Stimulated activated CD4-positive, alpha-beta T cell treated with anti-CD3 and anti-CD28 coated beads, Interleukin-1b, Interleukin-23, amount 100 ng/mL, for 1 hour (primary cell): ENCODE measurements around the gene RAB11FIP4.

Source experiments
- DNase-seq, 2 donors: peaks; one replicate each; pipeline ENCODE4 v3.0.0-alpha.2; 2020; ENCODE audit warnings: low read depth in 2 of 2

Gene RAB11FIP4

GRCh38 chr17:31405890-31406371 is 14.5 kb downstream of the RAB11FIP4 start:
- no peak for DNase-seq

DNA sequence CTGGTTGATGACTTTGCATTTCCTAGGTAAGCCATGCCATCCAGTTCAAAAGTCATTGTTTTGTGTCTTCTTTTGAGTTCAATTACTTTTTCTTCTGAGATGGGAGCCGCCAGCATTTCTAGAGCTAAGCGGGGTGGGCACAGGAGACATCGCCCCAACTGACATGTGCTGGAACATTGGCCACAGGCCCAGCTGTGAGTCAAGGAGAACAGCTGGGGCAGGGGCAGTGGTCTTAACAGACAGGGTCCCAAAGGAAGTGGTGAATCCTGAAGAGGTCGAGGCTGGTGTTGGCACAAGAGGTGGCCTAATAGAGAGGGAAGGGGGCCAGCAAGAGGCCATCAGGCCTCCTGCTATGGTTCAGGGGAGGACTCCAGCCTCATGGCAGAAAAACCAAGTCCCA is 17.1 kb downstream of the RAB11FIP4 start:
- DNase-seq = no peak

DNA sequence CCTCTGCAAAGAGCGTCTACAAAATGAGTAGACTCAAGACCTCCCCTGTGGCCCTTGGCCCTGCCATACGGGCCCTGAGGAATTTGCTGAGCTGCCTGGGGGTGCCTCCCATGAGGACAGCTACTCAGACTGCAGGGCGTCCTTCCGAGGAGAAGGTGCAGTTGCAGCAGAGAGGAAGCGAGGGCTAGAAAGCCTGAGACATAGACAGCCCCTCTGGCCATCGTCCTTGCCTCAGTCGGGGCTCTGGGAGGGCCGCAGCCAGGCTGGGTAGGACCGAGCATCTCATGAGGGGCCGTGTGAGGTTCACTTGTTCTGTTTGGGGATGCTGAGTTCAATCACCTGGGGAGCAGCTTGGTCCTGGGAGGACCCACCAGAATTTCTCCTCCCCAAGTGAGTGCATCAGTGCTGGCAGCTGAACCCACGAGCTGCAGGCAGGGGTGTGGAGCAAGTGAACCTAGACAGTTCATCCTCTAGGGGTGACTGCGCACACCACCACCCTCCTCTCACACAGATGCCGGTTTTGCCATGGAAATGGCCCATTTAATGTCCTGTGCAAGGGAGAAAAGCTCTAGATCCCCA is 20.3 kb downstream of the RAB11FIP4 start:
- no peak for DNase-seq

DNA sequence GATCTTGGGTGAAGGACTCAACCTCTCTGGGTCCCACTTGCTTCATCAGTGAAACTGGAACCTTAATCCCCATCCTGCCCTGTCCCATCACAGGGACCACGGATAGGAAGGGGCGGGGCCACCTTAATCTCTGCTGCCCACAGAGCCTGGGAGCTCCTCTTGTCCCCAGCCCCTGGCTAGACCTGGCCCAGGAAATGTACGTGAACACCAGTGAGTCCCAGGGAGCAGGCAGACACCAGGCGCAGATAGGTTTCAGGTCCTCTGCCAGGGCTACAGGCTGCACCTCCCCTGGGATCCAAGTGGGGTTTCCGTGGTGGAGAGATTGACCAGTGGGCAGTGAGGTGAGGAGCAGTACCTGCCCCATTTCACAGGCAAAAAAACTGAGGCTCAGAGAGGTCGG is 21.0 kb downstream of the RAB11FIP4 start:
- DNase-seq = no peak

GRCh38 chr17:31413081-31413799 is 21.8 kb downstream of the RAB11FIP4 start:
- DNase-seq = no peak

DNA sequence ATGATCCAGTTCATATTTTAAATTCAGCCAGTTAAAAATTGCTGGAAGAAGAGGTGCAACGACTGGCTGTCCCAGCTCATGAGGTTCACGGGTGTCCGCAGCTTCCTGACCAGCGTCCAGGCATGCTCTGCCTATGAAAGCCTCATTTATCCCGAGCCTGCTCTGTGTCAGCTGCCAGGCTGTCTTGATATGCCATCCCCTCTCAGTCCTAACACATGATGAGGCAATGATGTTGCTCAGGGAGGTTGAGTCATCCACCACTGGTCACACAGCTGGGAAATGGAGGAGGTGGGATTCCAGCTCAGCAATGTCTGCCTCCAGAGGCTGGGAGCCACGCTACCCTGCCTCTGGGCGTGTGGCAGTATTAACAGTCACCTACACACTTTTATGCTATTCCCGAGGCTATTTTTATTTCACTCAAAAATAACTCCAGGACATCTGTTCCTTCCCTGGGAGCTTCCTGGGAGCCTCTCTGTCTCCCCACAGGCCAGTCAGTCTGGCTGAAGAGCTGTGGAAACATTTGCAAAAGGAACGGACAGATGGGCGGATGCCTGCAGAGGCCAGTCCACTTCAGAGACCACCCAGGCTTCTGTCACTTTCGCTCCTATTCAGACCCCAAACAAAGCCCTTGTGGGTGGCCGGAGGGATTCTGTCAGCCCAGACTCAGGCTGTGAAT is 22.5 kb downstream of the RAB11FIP4 start:
- no peak for DNase-seq

DNA sequence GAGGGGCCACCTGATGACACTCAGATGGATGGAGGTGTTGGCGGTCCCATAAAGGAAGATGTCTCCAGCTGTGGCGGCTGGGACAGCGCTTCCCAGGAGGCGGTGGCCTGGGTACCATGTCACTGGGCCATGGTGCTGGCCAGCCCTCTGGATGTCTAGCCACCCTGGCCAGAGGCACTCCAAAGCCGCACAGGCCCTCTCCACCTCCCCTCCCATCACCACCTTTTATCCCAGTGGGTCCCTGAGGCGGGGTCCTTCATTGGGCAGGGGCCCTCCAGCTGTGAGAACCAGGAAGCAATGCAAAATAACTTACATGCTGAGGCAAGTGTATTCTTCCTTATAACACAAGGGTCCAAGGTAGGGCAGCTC is 23.1 kb downstream of the RAB11FIP4 start:
- no peak for DNase-seq

- no peak for DNase-seq
Measured at GRCh38 chr17:31415004-31415454, 23.6 kb downstream of the RAB11FIP4 start.

GRCh38 chr17:31415640-31416502 is 24.4 kb downstream of the RAB11FIP4 start:
- DNase-seq = no peak

DNA sequence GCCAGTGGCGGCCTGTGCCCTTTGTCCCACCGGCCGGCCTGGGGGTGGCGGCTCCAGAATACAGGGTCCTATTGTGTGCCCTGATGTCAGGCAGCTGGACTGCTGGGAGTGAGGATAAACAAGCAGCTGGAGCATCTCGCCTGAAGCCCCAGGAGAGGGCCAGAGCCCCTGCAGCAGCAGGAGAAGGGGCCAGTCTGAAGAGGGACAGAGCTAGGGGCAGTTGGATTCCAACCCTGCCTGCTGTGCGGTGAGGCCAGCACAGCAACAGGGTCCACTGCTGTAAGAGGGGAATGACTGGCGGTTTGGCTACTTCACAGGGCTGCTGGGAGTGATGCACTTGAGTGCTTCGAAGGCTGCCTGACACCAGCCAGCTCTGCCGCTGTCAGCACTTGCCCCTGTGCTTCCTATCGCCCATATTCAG is 25.0 kb downstream of the RAB11FIP4 start:
- no peak for DNase-seq

- no peak for DNase-seq
Measured at GRCh38 chr17:31417051-31417792, 25.7 kb downstream of the RAB11FIP4 start.

DNA sequence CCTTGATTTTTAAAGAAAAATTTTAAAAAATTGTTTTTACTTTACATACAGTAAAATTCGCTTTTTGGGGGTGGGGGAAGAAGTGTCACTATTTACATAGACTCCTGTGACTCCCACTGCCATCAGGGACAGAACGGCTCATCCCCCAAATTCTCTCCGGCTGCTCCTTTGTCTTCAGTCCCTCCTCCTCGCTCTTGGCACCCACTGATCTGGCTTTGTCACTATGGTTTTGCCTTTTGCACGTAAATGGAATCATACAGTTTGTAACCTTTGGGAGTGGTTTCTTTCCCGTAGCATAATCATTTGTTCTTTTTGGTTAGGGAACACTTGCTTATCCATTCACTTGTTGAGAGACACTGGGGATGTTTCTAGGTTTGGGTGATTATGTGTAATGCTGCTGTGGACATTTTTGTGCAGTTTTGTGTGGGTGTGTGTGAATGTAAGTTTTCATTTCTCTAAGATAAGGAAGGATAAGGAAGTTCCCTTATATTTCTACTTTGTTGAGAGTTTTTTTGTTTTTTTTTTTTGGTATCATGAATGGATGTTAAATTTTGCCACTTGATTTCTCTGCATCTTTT is 27.4 kb downstream of the RAB11FIP4 start:
- no peak for DNase-seq

GRCh38 chr17:31422443-31422842 is 31.0 kb downstream of the RAB11FIP4 start:
- DNase-seq = no peak

DNA sequence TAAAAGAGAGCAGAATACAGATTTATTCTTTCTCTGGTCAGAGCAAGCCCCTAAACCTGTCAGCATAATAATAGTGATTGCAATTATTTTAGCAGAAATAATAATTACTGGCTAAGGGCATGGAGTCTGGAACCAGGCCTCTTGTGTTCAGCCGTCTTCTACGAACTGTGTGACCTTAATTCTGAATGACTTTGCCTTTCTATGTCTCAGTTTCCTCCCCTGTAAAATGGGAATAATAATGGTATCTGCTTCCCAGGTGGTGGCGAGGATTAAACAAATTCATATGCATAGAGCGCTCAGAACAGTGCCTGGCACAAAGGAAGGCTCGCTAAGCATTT is 33.4 kb downstream of the RAB11FIP4 start:
- no peak for DNase-seq

DNA sequence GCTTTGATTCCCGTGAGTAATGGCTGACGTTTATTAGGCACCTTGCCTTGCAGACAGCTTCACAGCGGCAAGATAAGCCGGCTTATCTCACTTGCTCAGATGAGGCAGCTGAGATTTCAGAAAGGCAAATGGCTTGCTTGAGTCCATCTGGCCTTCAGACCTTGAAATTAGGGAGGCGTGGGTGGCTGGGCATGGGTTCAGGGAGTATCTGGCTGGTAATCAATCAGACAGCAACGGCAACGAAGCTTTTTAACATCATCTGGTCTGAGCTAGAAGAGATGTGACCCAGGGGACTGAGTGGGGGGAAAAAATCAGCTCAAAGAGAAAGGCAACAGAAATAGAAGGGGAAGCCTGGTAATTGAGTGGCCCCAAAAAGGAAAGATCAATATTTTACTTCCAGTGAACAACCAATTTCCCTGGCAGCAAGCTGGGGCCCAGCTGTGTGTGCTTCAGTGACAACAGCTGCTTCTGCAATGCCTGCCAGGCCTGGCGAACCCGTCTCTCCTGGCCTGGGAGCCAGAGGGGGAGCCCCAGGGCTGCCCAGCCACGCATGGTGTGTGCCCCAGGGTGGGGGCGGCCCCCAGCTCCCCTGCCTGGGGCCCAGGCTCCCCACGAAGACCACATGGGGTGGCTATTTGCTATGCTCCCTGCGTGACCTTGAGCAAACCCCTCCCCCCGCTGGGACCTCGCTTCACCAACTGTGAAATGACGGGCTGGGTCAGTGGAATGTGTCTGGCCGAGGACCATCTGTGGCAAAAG is 34.0 kb downstream of the RAB11FIP4 start:
- DNase-seq = no peak

- DNase-seq = no peak
Measured at GRCh38 chr17:31427684-31428083, 36.2 kb downstream of the RAB11FIP4 start.

GRCh38 chr17:31428111-31428510 is 36.6 kb downstream of the RAB11FIP4 start:
- no peak for DNase-seq

GRCh38 chr17:31428512-31428911 is 37.0 kb downstream of the RAB11FIP4 start:
- DNase-seq = no peak

GRCh38 chr17:31431098-31431851 is 39.8 kb downstream of the RAB11FIP4 start:
- no peak for DNase-seq
